Spinal cord (tissue), 10 donors: ENCODE measurements around the gene GTF3C6. TPM values are rescaled to one million over a fixed set of nuclear protein-coding genes. Genes with fewer than 3 reads are reported as not detected.
"Not testable (repeated sequence)": the region's sequence is repeated elsewhere in the genome, so short reads cannot be mapped to it uniquely, and the experiment has no call there.

ENCODE experiments used
- DNase-seq, 6 donors: peaks; one replicate each; pipeline versions ENCODE4 v3.0.0 to v3.0.0-alpha.2; 2013 to 2015; ENCODE audit warnings: low spot score in 6 of 6, low read depth in 4 of 6
- H3K27ac ChIP-seq: one replicate; pipeline ENCODE4 v1.5.1; 2013; ENCODE audit warnings: low read depth, low read length, control low read depth
- H3K27me3 ChIP-seq: one replicate; pipeline ENCODE4 v1.6.1; 2013; ENCODE audit warnings: low read length; ENCODE audit not compliant: control insufficient read depth, insufficient read depth
- H3K36me3 ChIP-seq: one replicate; pipeline ENCODE4 v1.6.1; 2013; ENCODE audit warnings: low read length; ENCODE audit not compliant: control insufficient read depth, insufficient read depth
- H3K4me1 ChIP-seq: one replicate; pipeline ENCODE4 v1.6.1; 2013; ENCODE audit warnings: low read length; ENCODE audit not compliant: control insufficient read depth, insufficient read depth
- H3K4me3 ChIP-seq: one replicate; pipeline ENCODE4 v1.5.1; 2013; ENCODE audit warnings: low read depth, low read length, control low read depth
- H3K9me3 ChIP-seq: one replicate; pipeline ENCODE4 v1.6.1; 2013; ENCODE audit warnings: low read length; ENCODE audit not compliant: control insufficient read depth, insufficient read depth
- WGBS: methylation state at CpG from one replicate; pipeline ENCODE4 v1.1.5; 2013; ENCODE audit warnings: missing lambda C conversion rate; ENCODE audit not compliant: insufficient coverage; 5-methylcytosine and 5-hydroxymethylcytosine counted together
- polyA plus RNA-seq, 2 donors: library from polyadenylated mRNA; unstranded; fragments of 120-200 nt; gene quantifications; one replicate each; pipeline ENCODE4 v1.2.1, GENCODE V29; 2013; ENCODE audit not compliant: insufficient read length in 2 of 2
- total RNA-seq, 2 donors: library from RNA; depleted of rRNA in 1 of 2; stranded (reverse); fragments of 120-200 nt in 1 of 2; fragments of >200 nt in 1 of 2; gene quantifications; one replicate each; pipeline versions ENCODE4 v1.2.3 to v1.2.4, GENCODE V29; 2013 to 2014
- donor health status: healthy.

GTF3C6 gene
- total and polyA plus RNA-seq, 4 donors, result 37.9 to 110 (median 85.2) TPM

- DNase-seq, result peak in 3 of 6 donors; percentile 17 to 78 (median 65)
- Histone ChIP-seq H3K27me3 (no peaks in the 10 kb centered on the region), H3K9me3 (no peaks in the 10 kb centered on the region), H3K27ac (no peak overlapping the region), H3K36me3 (no peaks in the 10 kb centered on the region), H3K4me1 (no peaks in the 10 kb centered on the region), H3K4me3 (no peak overlapping the region)
- WGBS, result no CpG with 5 or more reads among the region's 8 CpGs
These were observed 8.7 kb upstream of the GTF3C6 start for GRCh38 chr6:110949679-110950285.

- H3K27ac ChIP-seq, result no peak overlapping the region
- no peak overlapping the region for H3K4me3 ChIP-seq
- DNase-seq, result peak in 1 of 6 donors; percentile 15
- no peaks in the 10 kb centered on the region for H3K36me3 ChIP-seq
- no peaks in the 10 kb centered on the region for H3K27me3 ChIP-seq
- no peaks in the 10 kb centered on the region for H3K4me1 ChIP-seq
- no peaks in the 10 kb centered on the region for H3K9me3 ChIP-seq
These were observed 8.1 kb upstream of the GTF3C6 start for GRCh38 chr6:110950440-110950839.

GRCh38 chr6:110951008-110951407, 7.5 kb upstream of the GTF3C6 start:
- no peaks in the 10 kb centered on the region for H3K4me1 ChIP-seq
- no peaks in the 10 kb centered on the region for H3K27me3 ChIP-seq
- H3K27ac ChIP-seq, result no peak overlapping the region
- H3K4me3 ChIP-seq, result no peak overlapping the region
- no peaks in the 10 kb centered on the region for H3K9me3 ChIP-seq
- no peaks in the 10 kb centered on the region for H3K36me3 ChIP-seq
- WGBS, result 100% methylated on average over 1 of the region's 1 CpG
- DNase-seq, result no peak

GRCh38 chr6:110951986-110952794, 6.3 kb upstream of the GTF3C6 start:
- Histone ChIP-seq H3K27me3 (no peaks in the 10 kb centered on the region), H3K36me3 (no peaks in the 10 kb centered on the region), H3K4me1 (no peaks in the 10 kb centered on the region), H3K4me3 (no peak overlapping the region), H3K27ac (no peak overlapping the region), H3K9me3 (no peaks in the 10 kb centered on the region)
- no peak for DNase-seq
- WGBS, result 63% methylated on average over 2 of the region's 8 CpGs

GRCh38 chr6:110953633-110954303, 4.7 kb upstream of the GTF3C6 start:
- no peaks in the 10 kb centered on the region for H3K36me3 ChIP-seq
- H3K9me3 ChIP-seq, result no peaks in the 10 kb centered on the region
- 100% methylated on average over 1 of the region's 6 CpGs for WGBS
- no peak for DNase-seq
- no peak overlapping the region for H3K4me3 ChIP-seq
- no peak overlapping the region for H3K27ac ChIP-seq
- no peaks in the 10 kb centered on the region for H3K27me3 ChIP-seq
- peaks cover 7% of the 10 kb centered on the region for H3K4me1 ChIP-seq

GRCh38 chr6:110960014-110960390, 1.5 kb downstream of the GTF3C6 start:
- H3K4me1 ChIP-seq, result peaks cover 13% of the 10 kb centered on the region

GRCh38 chr6:110962636-110963035, 4.1 kb downstream of the GTF3C6 start:
- peaks cover 42% of the 10 kb centered on the region for H3K36me3 ChIP-seq
- not testable (repeated sequence) for H3K4me1 ChIP-seq, H3K4me3 ChIP-seq, H3K27ac ChIP-seq, DNase-seq, H3K9me3 ChIP-seq, H3K27me3 ChIP-seq
- 96% methylated on average over 17 of the region's 20 CpGs for WGBS

More at GRCh38 chr6:110960014-110960390, 1.5 kb downstream of the GTF3C6 start:
- DNase-seq, result no peak
- Histone ChIP-seq H3K9me3 (no peaks in the 10 kb centered on the region), H3K36me3 (peaks cover 33% of the 10 kb centered on the region), H3K27me3 (no peaks in the 10 kb centered on the region), H3K4me3 (no peak overlapping the region), H3K27ac (no peak overlapping the region)

- H3K4me1 ChIP-seq, result no peaks in the 10 kb centered on the region
- WGBS, result 100% methylated on average over 1 of the region's 3 CpGs
- no peaks in the 10 kb centered on the region for H3K9me3 ChIP-seq
- no peak overlapping the region for H3K4me3 ChIP-seq
- H3K27me3 ChIP-seq, result no peaks in the 10 kb centered on the region
- DNase-seq, result no peak
- H3K36me3 ChIP-seq, result peaks cover 46% of the 10 kb centered on the region
- no peak overlapping the region for H3K27ac ChIP-seq
These were observed 7.2 kb downstream of the GTF3C6 start for GRCh38 chr6:110965629-110966229.

GRCh38 chr6:110968661-110969060, 10.2 kb downstream of the GTF3C6 start:
- not testable (repeated sequence) for H3K27ac ChIP-seq, H3K9me3 ChIP-seq, H3K27me3 ChIP-seq, H3K4me1 ChIP-seq, DNase-seq, H3K4me3 ChIP-seq
- no CpG with 5 or more reads among the region's 2 CpGs for WGBS
- peaks cover 27% of the 10 kb centered on the region for H3K36me3 ChIP-seq
